Tibial nerve (tissue), 3 donors: ENCODE results near the gene MLST8.

ENCODE experiments used
- CTCF ChIP-seq, 5 experiments: fragments of 200-600 bp in 3 of 5; fragments of 450-650 bp in 2 of 5; sonication (generic) in 3 of 5; IDR thresholded peaks; one replicate each; pipeline ENCODE4 v1.5.1; 2016 to 2019; ENCODE audit warnings: antibody characterized with exemption in 5 of 5, mild to moderate bottlenecking in 3 of 5, moderate library complexity in 2 of 5
- POLR2A ChIP-seq, 2 donors: fragments of 450-650 bp; IDR thresholded peaks; one replicate each; pipeline ENCODE4 v1.6.1; 2017; ENCODE audit warnings: antibody characterized with exemption in 2 of 2, mild to moderate bottlenecking in 2 of 2, moderate library complexity in 2 of 2

DNA sequence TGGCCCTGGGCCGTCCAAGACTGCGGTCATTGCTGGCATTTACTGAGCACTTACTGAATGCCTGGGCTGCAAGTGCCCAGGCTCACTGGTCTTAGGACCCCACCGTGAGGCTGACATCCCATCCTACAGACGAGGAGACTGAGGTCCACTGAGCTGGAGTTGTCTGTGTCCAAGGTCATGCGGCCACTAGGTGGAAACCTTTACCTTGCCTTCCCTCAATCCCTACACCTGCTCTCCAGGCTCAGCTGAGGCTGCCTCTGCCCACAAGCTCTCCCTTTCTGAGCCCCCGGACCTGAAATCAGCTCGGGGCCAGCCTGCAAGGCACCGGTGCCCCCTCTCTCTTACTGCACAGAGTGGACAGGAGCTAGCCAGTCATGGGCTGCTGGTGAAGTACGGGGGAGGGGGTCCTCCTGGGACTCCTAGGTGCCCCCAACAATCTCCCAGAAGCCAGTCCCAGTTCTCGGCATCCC is 10.4 kb upstream of the MLST8 start:
- TF ChIP-seq CTCF (IDR thresholded peaks at IDR 0.05), result peak in 2 of 5 experiments; percentile 19 to 39
- no peak for TF ChIP-seq POLR2A (IDR thresholded peaks at IDR 0.05)
